CD1c-positive myeloid dendritic cell (primary cell): ENCODE results near the gene FICD.

Experiments
- DNase-seq: peaks from one replicate; pipeline ENCODE4 v3.0.0-alpha.2; 2016; ENCODE audit errors: extremely low spot score

Gene FICD

GRCh38 chr12:108567406-108568337, 52.6 kb downstream of the FICD start:
- DNase-seq = peak; percentile 84

GRCh38 chr12:108568338-108569154, 53.5 kb downstream of the FICD start:
- no peak for DNase-seq
